ENCODE measurements around the gene CD1D. TPM values are rescaled to one million over a fixed set of nuclear protein-coding genes. Genes with fewer than 3 reads are reported as not detected.
"Not testable (repeated sequence)": the region's sequence is repeated elsewhere in the genome, so short reads cannot be mapped to it uniquely, and the experiment has no call there.

Gene CD1D
- total RNA-seq, 1 donor from 2014 or later: not detected

DNA sequence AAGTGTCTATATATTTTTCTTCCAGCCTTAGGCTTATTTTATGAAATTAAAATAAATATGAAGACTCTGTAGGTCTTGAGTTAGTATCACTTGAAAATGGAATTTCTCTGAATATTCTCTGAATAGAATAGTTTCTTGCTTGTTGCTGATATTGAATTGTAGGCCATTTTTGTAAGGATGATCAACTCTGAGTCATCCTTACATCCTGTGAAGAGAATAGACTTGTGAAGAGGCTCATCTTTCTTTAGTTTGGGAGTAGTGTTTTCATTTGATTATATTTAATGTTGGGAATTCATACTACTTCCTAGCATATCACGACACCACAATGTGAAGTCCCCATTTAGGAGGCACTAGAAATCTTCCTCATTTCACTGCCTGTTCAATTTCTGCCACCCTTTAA is 27.5 kb upstream of the CD1D start:
- intact Hi-C loops (cut with micrococcal nuclease): no loop called here

DNA sequence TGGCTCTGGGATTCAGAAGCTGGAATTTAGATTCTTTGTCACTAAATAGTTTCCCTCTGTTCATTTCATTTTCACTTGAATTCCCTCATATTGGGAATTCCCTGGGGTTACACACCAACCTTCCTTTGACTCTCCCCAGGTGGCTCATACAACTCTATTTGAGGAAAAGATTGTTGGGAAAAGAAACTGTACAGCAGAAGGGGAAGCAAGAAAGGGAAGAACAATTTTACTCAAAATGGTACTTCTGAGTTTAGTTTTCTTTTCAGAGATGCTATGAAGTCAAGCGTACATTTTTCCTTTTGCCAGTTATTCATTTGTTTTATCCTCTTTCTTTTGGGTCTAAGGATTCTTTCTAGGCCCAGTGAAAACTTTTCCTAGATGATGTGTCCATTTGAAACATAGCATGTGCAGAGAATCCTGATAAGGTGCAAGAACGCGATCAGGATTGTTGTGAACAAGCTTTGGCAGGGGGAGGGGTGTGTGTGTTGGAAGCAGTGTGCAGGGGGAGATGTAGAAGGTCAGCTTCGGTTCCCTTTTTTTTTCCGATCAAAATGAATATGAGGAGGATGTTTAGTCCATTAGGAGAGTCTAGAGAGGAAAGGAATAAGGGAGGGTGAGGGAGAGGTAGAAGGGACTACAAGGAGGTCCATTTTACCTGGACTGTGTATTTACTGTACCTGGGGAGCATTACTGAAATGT is 26.8 kb upstream of the CD1D start:
- Mint-ChIP-seq H3K4me1 (ENCODE audit: low read depth) (peaks cover 17% of the 10 kb centered on the region), H3K27me3 (ENCODE audit: insufficient read depth) (no peaks in the 10 kb centered on the region), H3K4me3 (no peak overlapping the region), H3K9me3 (no peaks in the 10 kb centered on the region), H3K27ac (no peak overlapping the region), H3K36me3 (ENCODE audit: low read depth) (no peaks in the 10 kb centered on the region)
- intact Hi-C loops (cut with micrococcal nuclease): no loop called here
- DNase-seq (ENCODE audit: low spot score): no peak

More for the DNA sequence above, 27.5 kb upstream of the CD1D start:
- no peak overlapping the region for H3K27ac Mint-ChIP-seq
- no peaks in the 10 kb centered on the region for H3K36me3 Mint-ChIP-seq (ENCODE audit: low read depth)
- no peak for DNase-seq (ENCODE audit: low spot score)
- peaks cover 20% of the 10 kb centered on the region for H3K4me1 Mint-ChIP-seq (ENCODE audit: low read depth)
- H3K9me3 Mint-ChIP-seq: no peaks in the 10 kb centered on the region
- H3K4me3 Mint-ChIP-seq: no peak overlapping the region
- no peaks in the 10 kb centered on the region for H3K27me3 Mint-ChIP-seq (ENCODE audit: insufficient read depth)

DNA sequence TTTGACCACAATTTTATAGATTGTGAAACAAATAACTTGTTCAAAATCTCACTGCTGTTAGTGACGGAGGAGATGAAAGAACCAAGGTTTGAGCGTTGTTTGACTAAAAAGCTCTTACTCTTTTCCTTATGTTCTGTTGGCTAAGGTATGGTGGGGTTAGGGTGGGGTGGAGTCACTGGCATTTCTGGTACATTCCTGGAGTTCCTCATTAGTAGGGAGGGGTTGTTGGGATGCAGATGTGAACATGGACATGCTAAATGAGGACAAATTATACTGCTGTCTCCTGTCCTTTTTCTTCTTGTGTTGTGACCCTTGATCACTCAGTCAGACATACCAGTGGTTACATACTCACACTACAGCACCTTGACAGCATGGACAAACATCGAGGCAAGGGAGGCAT is 26.2 kb upstream of the CD1D start:
- no peak for DNase-seq (ENCODE audit: low spot score)
- Mint-ChIP-seq H3K36me3 (ENCODE audit: low read depth) (no peaks in the 10 kb centered on the region), H3K27me3 (ENCODE audit: insufficient read depth) (no peaks in the 10 kb centered on the region), H3K4me3 (no peak overlapping the region), H3K4me1 (ENCODE audit: low read depth) (peaks cover 12% of the 10 kb centered on the region), H3K9me3 (no peaks in the 10 kb centered on the region), H3K27ac (no peak overlapping the region)
- intact Hi-C loops (cut with micrococcal nuclease): no loop called here

DNA sequence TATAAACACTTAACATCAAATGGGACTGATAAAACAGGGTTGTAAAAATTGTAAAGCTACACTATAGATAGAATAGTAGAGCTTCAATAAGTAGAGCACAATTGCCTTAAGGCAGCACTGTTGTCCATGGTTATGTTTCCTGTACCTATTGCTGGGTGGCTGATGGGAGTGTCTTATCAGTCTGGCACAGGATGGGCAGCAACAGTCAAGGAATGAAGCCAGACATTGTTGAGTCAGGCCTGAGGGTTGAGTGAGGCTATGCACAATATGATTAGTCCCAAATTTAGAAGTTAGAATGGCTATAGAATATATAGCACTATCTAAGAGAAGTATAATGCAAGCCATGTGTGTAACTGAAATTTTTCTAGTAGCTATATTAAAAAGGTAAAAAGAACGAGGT is 25.0 kb upstream of the CD1D start:
- intact Hi-C loops (cut with micrococcal nuclease): no loop called here
- Mint-ChIP-seq H3K9me3 (no peaks in the 10 kb centered on the region), H3K27me3 (ENCODE audit: insufficient read depth) (peaks cover 3% of the 10 kb centered on the region), H3K27ac (no peak overlapping the region), H3K4me1 (ENCODE audit: low read depth) (peaks cover under 1% of the 10 kb centered on the region), H3K36me3 (ENCODE audit: low read depth) (no peaks in the 10 kb centered on the region), H3K4me3 (no peak overlapping the region)
- no peak for DNase-seq (ENCODE audit: low spot score)

DNA sequence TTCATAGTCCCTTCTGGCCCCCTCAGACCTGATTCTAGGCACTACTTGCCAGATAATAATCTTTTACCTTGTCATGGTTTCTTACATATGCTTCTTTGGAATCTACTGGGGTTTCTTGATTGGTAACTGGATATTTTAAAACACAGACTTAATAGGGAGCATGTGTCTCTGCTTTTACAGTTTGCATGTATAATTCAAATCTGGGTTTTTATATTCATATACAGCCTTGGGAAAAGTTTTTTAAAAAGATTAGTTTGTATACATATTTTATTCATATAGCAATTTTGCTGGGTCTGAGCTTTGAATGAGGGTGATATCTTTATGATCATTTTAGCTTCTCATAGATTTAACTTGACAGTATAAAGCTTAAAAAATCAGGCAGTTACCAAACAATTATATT is 21.1 kb upstream of the CD1D start:
- intact Hi-C loops (cut with micrococcal nuclease): no loop called here
- no peaks in the 10 kb centered on the region for H3K36me3 Mint-ChIP-seq (ENCODE audit: low read depth)
- no peaks in the 10 kb centered on the region for H3K4me1 Mint-ChIP-seq (ENCODE audit: low read depth)
- no peaks in the 10 kb centered on the region for H3K9me3 Mint-ChIP-seq
- H3K27ac Mint-ChIP-seq: no peak overlapping the region
- DNase-seq (ENCODE audit: low spot score): no peak
- H3K4me3 Mint-ChIP-seq: no peak overlapping the region
- peaks cover 8% of the 10 kb centered on the region for H3K27me3 Mint-ChIP-seq (ENCODE audit: insufficient read depth)

DNA sequence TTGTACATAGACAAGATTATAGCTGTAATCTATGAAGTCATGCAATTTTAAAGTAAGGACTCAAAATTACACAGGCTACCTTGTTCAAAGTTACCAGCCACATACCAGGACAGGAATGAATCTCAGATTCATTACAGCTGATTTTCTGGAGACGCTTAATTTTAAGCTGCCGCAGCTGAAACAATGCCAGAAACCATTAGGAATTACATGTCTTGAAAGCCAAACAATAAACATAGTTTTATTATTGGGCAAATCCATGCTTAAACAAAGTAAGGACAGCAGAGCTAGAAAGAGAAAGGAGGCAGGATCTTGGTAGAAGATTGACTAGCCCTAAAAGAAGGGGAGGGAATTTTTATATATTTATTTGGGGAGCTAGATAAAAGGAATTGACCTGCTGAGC is 19.2 kb upstream of the CD1D start:
- DNase-seq (ENCODE audit: low spot score): no peak
- H3K9me3 Mint-ChIP-seq: no peaks in the 10 kb centered on the region
- H3K4me3 Mint-ChIP-seq: no peak overlapping the region
- H3K27me3 Mint-ChIP-seq (ENCODE audit: insufficient read depth): peaks cover 8% of the 10 kb centered on the region
- intact Hi-C loops (cut with micrococcal nuclease): no loop called here
- no peaks in the 10 kb centered on the region for H3K36me3 Mint-ChIP-seq (ENCODE audit: low read depth)
- no peak overlapping the region for H3K27ac Mint-ChIP-seq
- no peaks in the 10 kb centered on the region for H3K4me1 Mint-ChIP-seq (ENCODE audit: low read depth)

DNA sequence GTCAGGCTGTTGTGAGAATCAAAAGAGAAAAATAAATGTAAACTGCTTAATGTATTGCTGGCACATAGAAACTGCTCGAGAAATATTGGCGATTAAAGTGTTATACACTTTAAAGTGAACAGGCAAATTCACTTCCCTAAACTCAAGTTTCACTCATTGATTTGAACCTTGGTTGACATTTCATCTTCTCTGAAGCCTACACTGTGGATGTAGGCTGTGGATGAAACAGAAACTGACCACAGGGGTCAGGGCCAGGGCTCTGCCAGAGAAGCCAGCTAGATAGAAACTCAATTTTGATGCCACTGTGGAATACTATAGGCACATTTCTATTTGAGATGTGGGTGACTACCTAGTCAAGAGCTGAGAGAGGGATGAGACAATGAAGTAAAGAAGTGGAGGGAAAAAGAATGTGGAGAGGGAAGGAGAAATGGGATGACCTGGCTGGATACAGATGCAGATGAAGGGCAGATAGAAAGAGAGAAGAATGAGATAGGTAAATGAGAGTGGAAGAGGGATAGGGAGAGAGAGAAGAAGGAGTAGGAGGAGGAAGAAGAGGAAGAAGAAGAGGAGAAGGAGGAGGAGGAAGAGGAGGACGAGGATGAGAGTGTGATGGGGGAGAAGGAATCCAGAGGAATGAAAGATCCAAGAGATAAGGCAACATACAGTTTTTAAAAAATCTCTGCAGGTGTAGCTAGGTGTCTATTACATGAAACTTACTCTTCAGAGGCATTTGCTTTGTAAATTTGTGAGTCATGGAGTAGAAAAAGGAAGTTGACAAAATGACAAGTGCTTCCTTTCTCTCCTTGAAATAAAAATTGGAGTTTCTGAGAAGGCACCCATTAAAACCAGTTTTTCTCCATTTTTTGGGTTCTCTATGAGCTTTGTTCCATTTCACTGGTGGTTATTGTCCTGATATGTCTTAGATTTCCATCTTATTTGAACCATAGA is 17.4 kb upstream of the CD1D start:
- H3K4me1 Mint-ChIP-seq (ENCODE audit: low read depth): no peaks in the 10 kb centered on the region
- H3K4me3 Mint-ChIP-seq: no peak overlapping the region

DNA sequence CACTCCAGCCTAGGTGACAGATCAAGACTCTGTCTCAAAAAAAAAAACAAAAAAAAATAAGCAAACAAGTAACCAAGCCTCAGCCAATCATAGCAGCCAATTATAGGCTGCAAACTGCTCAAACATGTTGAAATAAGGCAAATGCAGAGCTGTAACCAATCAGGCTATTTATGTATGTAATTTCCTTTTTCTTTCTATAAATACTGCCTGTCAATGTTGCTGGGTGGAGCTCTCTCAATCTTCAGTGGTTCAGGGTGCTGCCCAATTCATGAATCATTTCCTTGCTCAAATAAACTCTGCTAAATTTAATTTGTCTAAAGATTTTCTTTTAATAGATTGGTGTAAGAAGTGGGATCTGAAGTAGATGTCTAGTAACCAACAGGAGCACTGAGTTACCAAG is 11.6 kb upstream of the CD1D start:
- Mint-ChIP-seq H3K27me3 (ENCODE audit: insufficient read depth) (peaks cover 18% of the 10 kb centered on the region), H3K9me3 (no peaks in the 10 kb centered on the region), H3K4me3 (no peak overlapping the region), H3K4me1 (ENCODE audit: low read depth) (no peaks in the 10 kb centered on the region), H3K36me3 (ENCODE audit: low read depth) (no peaks in the 10 kb centered on the region), H3K27ac (no peak overlapping the region)
- no peak for DNase-seq (ENCODE audit: low spot score)
- intact Hi-C loops (cut with micrococcal nuclease): no loop called here

More for the DNA sequence above, 17.4 kb upstream of the CD1D start:
- H3K36me3 Mint-ChIP-seq (ENCODE audit: low read depth): no peaks in the 10 kb centered on the region
- H3K27ac Mint-ChIP-seq: no peak overlapping the region
- peaks cover 12% of the 10 kb centered on the region for H3K27me3 Mint-ChIP-seq (ENCODE audit: insufficient read depth)
- intact Hi-C loops (cut with micrococcal nuclease): no loop called here
- no peak for DNase-seq (ENCODE audit: low spot score)
- H3K9me3 Mint-ChIP-seq: no peaks in the 10 kb centered on the region

DNA sequence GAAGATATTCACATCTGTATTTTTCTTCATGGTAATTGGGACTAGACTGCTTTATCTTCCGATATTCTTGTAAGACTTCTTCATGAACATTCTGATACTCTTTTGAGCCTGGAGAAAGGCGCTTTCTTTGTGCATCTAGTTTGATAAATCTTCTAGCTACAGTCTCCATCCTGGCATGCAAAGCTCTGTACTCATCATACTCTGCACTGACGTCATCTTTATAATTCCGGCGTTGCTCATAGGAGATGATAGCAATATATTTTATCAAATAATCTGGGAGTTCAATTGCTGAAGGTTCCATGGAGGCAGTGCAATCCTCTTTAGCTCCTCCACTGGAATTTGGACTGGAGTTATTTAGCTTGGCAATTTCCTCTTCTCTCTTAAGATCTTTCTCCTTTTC is 4.8 kb upstream of the CD1D start:
- peaks cover 46% of the 10 kb centered on the region for H3K27me3 Mint-ChIP-seq (ENCODE audit: insufficient read depth)
- intact Hi-C loops (cut with micrococcal nuclease): not testable (repeated sequence)

DNA sequence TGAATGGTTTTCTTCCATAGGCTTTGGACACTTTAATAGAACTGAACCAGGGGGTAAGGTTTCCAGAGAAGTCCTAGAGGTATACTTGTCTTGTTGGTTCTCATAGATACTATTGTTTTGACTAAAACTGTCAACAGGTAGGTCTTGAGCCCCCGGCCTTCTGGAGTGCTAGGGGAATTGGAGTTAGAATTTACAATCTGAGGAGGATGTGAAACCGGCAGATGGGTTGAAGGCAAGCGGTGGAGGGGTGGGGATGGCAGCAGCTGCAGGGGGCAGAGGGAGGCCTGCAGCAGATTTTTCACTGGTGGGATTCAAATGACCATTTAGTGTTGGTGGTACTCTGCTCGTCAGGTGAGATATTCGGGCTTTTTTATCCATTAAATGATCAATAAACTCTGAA is 4.3 kb upstream of the CD1D start:
- H3K36me3 Mint-ChIP-seq (ENCODE audit: low read depth): no peaks in the 10 kb centered on the region
- DNase-seq (ENCODE audit: low spot score): no peak
- peaks cover 3% of the 10 kb centered on the region for H3K4me1 Mint-ChIP-seq (ENCODE audit: low read depth)
- H3K9me3 Mint-ChIP-seq: no peaks in the 10 kb centered on the region
- peaks cover 51% of the 10 kb centered on the region for H3K27me3 Mint-ChIP-seq (ENCODE audit: insufficient read depth)
- no peak overlapping the region for H3K4me3 Mint-ChIP-seq
- intact Hi-C loops (cut with micrococcal nuclease): no loop called here
- H3K27ac Mint-ChIP-seq: no peak overlapping the region

More for the DNA sequence above, 4.8 kb upstream of the CD1D start:
- not testable (repeated sequence) for H3K4me3 Mint-ChIP-seq; H3K36me3 Mint-ChIP-seq (ENCODE audit: low read depth); DNase-seq (ENCODE audit: low spot score); H3K4me1 Mint-ChIP-seq (ENCODE audit: low read depth); H3K9me3 Mint-ChIP-seq; H3K27ac Mint-ChIP-seq

DNA sequence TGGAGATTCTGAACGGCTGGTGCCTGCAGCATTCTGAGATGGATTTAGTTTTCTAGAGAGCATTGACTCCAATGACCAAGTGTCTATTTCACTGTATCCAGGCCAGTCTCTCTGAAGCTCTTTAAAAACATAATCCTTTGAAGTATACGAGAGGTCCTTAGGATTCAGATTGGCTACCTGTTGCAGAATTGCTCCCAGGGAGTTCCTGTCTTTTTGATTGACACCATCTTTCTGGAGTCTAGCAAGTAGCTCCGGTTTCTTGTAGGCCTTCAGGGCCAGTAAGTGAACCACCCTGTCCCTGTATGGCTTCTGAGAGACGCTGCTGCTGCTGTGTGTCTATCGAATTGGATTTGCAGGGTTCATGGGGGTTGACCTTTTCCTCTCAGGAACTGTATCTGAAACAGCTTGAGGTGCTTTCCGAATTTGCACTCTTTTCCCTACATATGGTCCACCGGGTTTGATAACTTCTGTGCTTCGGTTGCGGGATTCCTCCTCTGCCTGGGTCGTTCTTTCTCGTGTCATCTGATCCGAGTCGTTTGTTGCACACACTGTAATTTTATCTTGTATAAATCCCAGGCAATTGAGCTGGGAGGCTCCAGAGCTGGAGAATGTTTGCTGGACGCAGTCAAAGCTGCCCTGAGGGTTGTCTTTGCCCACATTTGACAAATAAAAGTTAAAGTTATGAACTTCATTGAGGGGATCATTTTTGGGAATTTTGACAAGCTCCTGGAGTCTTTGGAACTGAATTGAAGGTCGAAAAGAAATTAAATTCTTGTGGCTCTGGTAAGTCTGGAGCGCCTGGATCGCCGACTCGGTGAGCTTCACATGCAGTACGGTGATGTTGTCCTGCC is 3.6 kb upstream of the CD1D start:
- DNase-seq (ENCODE audit: low spot score); H3K27ac Mint-ChIP-seq; intact Hi-C loops (cut with micrococcal nuclease); H3K36me3 Mint-ChIP-seq (ENCODE audit: low read depth); H3K9me3 Mint-ChIP-seq; H3K4me3 Mint-ChIP-seq; H3K4me1 Mint-ChIP-seq (ENCODE audit: low read depth): not testable (repeated sequence)
- peaks cover 58% of the 10 kb centered on the region for H3K27me3 Mint-ChIP-seq (ENCODE audit: insufficient read depth)

DNA sequence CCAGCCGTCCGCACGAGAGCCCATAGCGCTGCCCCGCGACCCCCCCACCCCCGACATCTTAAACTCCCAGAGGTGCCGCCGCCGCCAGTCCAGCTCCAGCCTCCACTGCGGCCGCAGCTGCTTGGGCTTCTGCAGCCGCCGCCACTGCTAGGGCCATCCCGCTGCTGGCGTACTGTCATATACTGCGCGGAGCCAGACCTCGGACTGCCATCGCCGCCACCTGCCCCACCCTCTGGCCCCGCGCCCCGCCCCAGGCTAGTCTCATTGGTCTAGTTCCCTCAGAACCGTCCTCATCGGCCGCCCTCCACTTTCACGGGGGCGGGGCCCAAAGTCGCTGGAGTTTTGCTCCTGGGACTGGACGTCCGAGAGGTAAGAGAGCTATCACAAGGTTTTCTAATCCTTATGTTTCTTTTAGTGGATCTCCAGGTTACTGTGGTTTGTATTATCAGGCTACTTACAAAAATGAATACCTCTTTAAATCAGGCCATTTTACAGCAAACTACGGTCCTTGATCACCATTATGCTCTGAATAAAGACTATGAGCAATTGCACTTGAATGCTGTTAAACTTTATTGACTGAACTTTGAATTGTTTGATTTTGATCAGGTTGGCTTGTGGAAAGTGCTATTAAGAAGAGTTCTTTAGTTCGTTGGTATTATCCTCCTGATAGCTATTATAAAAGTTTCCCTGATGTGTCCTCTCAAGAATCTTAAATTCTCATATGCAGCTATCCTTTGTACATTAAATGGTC is 2.8 kb upstream of the CD1D start:
- Mint-ChIP-seq H3K9me3 (no peaks in the 10 kb centered on the region), H3K4me1 (ENCODE audit: low read depth) (peaks cover 10% of the 10 kb centered on the region), H3K27ac (no peak overlapping the region), H3K27me3 (ENCODE audit: insufficient read depth) (peaks cover 62% of the 10 kb centered on the region), H3K4me3 (no peak overlapping the region), H3K36me3 (ENCODE audit: low read depth) (peaks cover 1% of the 10 kb centered on the region)
- peak; percentile 7 for DNase-seq (ENCODE audit: low spot score)
- intact Hi-C loops (cut with micrococcal nuclease): no loop called here
